ENCODE data around the gene ADARB1.

Gene ADARB1

DNA sequence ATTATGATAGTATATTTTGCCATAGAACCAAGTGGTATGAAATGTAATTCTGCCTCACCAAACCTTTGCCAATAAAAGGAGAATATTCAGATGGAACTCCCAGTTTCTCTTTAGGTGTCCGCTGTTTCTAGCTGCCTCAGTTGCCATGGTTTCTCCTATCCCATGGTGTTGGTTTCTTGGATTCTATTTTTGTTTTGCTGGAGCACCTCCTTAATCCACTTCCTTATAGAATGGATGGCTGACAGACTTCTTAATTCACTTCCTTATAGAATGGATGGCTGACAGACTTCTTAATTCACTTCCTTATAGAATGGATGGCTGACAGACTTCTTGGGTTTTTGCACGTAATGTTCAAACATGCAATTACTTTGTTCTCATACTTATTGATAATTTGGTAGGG, 43.7 kb downstream of the ADARB1 start:
- Histone ChIP-seq H3K9me3 (ENCODE audit: low read length) (no peaks in the 10 kb centered on the region), H3K27me3 (ENCODE audit: insufficient read depth, low read length) (no peaks in the 10 kb centered on the region), H3K36me3 (ENCODE audit: insufficient read depth, low read length) (no peaks in the 10 kb centered on the region), H2AFZ (ENCODE audit: low read depth, low read length) (no peak overlapping the region), H3K4me1 (ENCODE audit: insufficient read depth, low read length) (no peaks in the 10 kb centered on the region), H3K4me3 (ENCODE audit: low read length) (no peak overlapping the region)

DNA sequence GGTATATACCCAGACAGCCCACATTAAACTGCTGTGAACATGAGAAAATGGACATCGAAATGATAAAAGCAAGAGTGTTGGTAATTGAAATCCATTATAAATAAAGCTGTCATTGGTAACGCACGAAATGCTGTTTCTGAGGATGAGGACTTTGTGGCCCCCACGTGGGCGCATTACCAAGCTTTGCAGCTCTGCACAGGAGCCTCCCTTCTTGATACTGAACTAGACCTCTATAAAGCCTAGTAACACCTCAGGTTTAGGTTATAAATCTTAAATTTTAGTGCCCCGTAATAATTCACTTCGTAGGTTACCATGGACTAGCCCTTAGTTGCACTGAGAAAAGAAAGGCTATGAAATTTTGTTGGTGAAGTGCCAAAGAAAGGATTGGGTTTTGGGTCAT, 45.4 kb downstream of the ADARB1 start:
- no peaks in the 10 kb centered on the region for H3K4me1 ChIP-seq (ENCODE audit: insufficient read depth, low read length)
- no peaks in the 10 kb centered on the region for H3K9me3 ChIP-seq (ENCODE audit: low read length)
- H3K27me3 ChIP-seq (ENCODE audit: insufficient read depth, low read length) = no peaks in the 10 kb centered on the region
- H2AFZ ChIP-seq (ENCODE audit: low read depth, low read length) = no peak overlapping the region
- H3K4me3 ChIP-seq (ENCODE audit: low read length) = no peak overlapping the region
- no peaks in the 10 kb centered on the region for H3K36me3 ChIP-seq (ENCODE audit: insufficient read depth, low read length)

DNA sequence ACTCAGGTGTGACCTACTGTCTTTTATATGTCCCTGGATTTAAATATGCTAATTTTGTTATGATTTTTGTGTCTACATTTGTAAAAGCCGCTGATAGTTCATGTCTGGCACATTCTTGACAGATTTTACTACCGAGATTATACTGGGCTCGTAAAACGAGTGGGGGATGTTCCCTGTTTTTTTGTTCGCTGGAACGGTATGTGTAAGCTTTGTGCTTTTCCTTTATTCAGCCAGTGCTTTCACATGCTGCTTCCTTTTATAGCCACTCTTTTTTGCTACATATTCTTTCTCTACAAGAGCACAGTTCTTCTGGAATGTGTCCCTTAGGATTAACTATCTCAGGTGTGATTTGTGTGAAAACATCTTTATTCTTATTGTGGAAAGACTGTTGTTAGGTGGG, 46.6 kb downstream of the ADARB1 start:
- no peaks in the 10 kb centered on the region for H3K27me3 ChIP-seq (ENCODE audit: insufficient read depth, low read length)
- no peaks in the 10 kb centered on the region for H3K36me3 ChIP-seq (ENCODE audit: insufficient read depth, low read length)
- no peaks in the 10 kb centered on the region for H3K4me1 ChIP-seq (ENCODE audit: insufficient read depth, low read length)
- H3K9me3 ChIP-seq (ENCODE audit: low read length) = no peaks in the 10 kb centered on the region
- H2AFZ ChIP-seq (ENCODE audit: low read depth, low read length) = no peak overlapping the region
- no peak overlapping the region for H3K4me3 ChIP-seq (ENCODE audit: low read length)

DNA sequence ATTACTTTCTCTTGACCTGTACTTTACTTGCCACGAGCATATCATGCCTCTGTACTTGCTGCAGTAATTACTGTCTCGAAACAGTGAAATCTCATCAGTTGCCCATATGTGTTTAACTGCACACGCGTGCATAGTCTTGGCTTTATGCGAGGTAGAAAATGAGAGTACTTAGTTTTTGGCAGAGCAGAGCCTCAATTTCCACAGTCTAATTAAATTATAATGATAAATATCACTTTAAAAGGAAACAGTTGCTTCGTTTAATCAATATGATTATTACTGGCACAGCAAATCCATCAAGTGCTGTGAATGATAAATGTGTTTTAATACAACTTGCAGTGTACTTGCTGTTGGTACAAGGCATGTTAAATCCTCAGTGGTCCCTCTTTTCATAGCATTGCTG, 47.6 kb downstream of the ADARB1 start:
- no peaks in the 10 kb centered on the region for H3K27me3 ChIP-seq (ENCODE audit: insufficient read depth, low read length)
- no peaks in the 10 kb centered on the region for H3K36me3 ChIP-seq (ENCODE audit: insufficient read depth, low read length)
- H3K4me3 ChIP-seq (ENCODE audit: low read length) = no peak overlapping the region
- H3K9me3 ChIP-seq (ENCODE audit: low read length) = no peaks in the 10 kb centered on the region
- no peaks in the 10 kb centered on the region for H3K4me1 ChIP-seq (ENCODE audit: insufficient read depth, low read length)
- H2AFZ ChIP-seq (ENCODE audit: low read depth, low read length) = no peak overlapping the region

DNA sequence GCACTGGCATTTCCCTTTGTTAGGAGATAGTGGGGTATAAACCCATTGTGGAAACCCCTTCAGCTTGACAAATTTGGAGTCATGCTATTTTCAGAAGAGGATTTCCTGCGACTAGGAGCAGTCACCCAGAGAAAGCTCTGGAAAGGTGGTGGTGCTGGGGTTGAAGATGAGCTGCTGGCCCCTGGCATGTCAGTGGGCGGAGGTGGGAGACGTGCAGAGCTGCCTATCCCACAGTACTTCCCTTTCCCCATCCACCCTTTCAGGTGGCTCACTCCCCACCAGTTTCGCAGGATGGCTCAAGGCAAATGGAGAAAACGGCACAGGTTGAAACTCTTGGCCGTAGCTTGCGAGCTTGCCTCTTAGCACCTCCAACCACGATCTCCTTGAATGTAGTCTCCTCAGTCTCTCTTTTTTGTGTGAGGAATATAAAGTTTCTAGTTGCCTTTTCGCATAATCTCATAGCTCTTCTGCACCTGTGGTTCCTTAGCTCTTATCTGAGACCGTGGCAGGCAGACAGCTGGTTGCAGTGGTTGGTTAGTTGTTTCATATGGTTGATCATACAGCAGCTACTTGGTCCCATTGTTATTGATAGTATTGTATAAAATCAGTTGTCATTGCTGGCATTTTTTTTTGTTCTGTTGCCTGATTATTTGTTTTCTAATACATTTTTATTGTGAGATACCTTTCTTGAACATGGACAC, 48.2 kb downstream of the ADARB1 start:
- H3K27me3 ChIP-seq (ENCODE audit: insufficient read depth, low read length) = no peaks in the 10 kb centered on the region
- no peak overlapping the region for H2AFZ ChIP-seq (ENCODE audit: low read depth, low read length)
- no peaks in the 10 kb centered on the region for H3K4me1 ChIP-seq (ENCODE audit: insufficient read depth, low read length)
- H3K9me3 ChIP-seq (ENCODE audit: low read length) = no peaks in the 10 kb centered on the region
- H3K36me3 ChIP-seq (ENCODE audit: insufficient read depth, low read length) = no peaks in the 10 kb centered on the region
- no peak overlapping the region for H3K4me3 ChIP-seq (ENCODE audit: low read length)

DNA sequence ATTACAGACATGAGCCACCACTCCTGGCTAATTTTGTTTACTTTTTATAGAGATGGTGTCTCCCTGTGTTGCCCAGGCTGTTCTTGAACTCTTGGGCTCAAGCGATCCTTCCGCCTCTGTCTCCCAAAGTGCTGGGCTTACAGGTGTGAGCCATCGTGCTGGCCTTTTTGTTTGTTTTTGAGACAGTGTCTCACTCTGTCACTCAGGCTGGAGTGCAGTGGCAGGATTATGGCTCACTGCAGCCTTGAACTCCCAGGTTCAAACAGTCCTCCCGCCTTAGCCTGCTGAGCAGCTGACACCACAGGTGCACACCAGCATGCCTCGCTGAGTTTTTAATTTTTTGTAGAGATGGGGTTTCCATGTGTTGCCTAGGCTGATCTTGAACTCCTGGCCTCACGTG, 49.1 kb downstream of the ADARB1 start:
- Histone ChIP-seq H3K36me3 (ENCODE audit: insufficient read depth, low read length) (no peaks in the 10 kb centered on the region), H3K4me3 (ENCODE audit: low read length) (no peak overlapping the region), H3K9me3 (ENCODE audit: low read length) (no peaks in the 10 kb centered on the region), H3K4me1 (ENCODE audit: insufficient read depth, low read length) (no peaks in the 10 kb centered on the region), H3K27me3 (ENCODE audit: insufficient read depth, low read length) (no peaks in the 10 kb centered on the region), H2AFZ (ENCODE audit: low read depth, low read length) (no peak overlapping the region)

DNA sequence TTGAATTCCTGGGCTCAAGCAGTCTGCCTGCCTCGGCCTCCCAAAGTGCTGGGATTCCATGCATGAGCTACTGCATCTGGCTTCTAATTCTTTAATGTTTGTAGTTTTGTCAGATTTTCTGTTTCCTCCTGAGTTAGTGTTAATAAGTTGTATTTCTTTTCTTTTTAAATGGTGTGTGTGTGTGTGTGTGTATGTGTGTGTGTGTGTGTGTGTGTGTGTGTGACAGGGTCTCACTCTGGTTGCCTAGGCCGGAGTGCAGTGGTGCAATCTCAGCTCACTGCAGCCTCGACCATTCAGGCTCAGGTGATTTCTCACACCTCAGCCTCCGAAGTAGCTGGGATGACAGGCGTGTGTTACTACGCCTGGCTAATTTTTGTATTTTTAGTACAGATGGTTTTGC, 50.2 kb downstream of the ADARB1 start:
- no peaks in the 10 kb centered on the region for H3K9me3 ChIP-seq (ENCODE audit: low read length)
- H2AFZ ChIP-seq (ENCODE audit: low read depth, low read length) = no peak overlapping the region
- no peak overlapping the region for H3K4me3 ChIP-seq (ENCODE audit: low read length)
- no peaks in the 10 kb centered on the region for H3K36me3 ChIP-seq (ENCODE audit: insufficient read depth, low read length)
- no peaks in the 10 kb centered on the region for H3K4me1 ChIP-seq (ENCODE audit: insufficient read depth, low read length)
- no peaks in the 10 kb centered on the region for H3K27me3 ChIP-seq (ENCODE audit: insufficient read depth, low read length)

DNA sequence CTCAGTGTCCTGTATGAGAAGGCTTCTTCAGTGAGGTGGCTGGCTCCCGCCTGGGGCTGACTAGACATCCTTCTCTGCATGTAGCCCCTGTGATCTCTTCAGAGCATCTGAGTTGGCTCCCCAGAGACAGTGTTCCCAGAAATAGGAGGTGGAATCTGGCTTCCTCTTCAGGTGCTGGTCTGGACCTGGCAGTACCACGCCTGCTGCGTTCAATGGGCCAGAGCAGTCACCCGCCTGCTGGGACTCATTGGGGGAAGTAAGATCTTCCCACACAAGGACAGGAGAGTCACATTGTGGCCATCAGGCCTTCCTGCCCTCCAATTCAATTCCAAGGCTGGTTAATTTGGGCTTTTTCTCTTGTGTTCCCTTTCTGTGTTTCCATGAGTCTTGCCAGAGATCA, 51.0 kb downstream of the ADARB1 start:
- Histone ChIP-seq H3K4me3 (ENCODE audit: low read length) (no peak overlapping the region), H3K27me3 (ENCODE audit: insufficient read depth, low read length) (no peaks in the 10 kb centered on the region), H3K9me3 (ENCODE audit: low read length) (no peaks in the 10 kb centered on the region), H2AFZ (ENCODE audit: low read depth, low read length) (no peak overlapping the region), H3K36me3 (ENCODE audit: insufficient read depth, low read length) (no peaks in the 10 kb centered on the region), H3K4me1 (ENCODE audit: insufficient read depth, low read length) (peaks cover 2% of the 10 kb centered on the region)

DNA sequence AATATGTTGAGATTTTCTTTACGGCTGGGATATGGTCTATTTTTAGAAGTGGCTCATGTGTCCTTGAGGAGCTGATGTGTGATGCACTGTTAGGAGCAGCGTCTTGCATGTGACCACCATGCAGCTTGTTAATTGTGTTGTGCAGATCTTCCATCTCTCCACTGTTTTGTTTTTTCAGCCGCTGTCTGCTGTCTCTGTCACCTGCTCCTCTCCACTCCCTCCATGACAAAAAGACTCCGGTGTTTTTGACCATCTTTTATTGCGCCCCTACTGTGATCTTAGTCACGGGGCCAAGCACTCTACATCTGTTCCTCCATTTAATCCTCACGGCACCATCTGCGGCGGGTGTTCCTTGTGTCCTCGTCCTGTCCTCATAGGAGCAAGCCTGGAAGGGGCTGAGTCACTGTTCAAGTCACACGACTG, 51.8 kb downstream of the ADARB1 start:
- Histone ChIP-seq H3K4me1 (ENCODE audit: insufficient read depth, low read length) (peaks cover 7% of the 10 kb centered on the region), H3K4me3 (ENCODE audit: low read length) (no peak overlapping the region), H2AFZ (ENCODE audit: low read depth, low read length) (no peak overlapping the region), H3K9me3 (ENCODE audit: low read length) (no peaks in the 10 kb centered on the region), H3K27me3 (ENCODE audit: insufficient read depth, low read length) (no peaks in the 10 kb centered on the region), H3K36me3 (ENCODE audit: insufficient read depth, low read length) (no peaks in the 10 kb centered on the region)

DNA sequence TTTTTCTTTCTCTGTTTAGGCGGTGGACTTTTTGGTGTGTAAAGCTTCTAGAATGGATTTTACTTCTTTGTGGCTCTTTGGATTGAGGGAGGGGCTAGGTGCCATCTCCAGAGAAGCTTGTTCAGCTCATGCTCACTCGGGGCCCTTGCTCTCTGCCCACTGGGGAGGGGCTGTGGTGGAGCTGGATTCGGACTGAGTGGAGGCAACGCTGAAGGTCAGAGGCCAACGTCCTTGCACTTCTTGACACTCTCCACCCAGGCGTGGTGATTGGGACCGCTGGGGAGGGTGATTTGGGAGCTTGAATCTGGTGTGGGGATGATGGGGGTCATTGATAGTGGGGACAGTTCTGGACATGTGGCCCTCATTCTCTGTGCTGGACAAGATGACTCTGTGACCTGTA, 52.6 kb downstream of the ADARB1 start:
- Histone ChIP-seq H3K9me3 (ENCODE audit: low read length) (no peaks in the 10 kb centered on the region), H2AFZ (ENCODE audit: low read depth, low read length) (no peak overlapping the region), H3K36me3 (ENCODE audit: insufficient read depth, low read length) (no peaks in the 10 kb centered on the region), H3K4me3 (ENCODE audit: low read length) (no peak overlapping the region), H3K4me1 (ENCODE audit: insufficient read depth, low read length) (peaks cover 7% of the 10 kb centered on the region), H3K27me3 (ENCODE audit: insufficient read depth, low read length) (no peaks in the 10 kb centered on the region)

DNA sequence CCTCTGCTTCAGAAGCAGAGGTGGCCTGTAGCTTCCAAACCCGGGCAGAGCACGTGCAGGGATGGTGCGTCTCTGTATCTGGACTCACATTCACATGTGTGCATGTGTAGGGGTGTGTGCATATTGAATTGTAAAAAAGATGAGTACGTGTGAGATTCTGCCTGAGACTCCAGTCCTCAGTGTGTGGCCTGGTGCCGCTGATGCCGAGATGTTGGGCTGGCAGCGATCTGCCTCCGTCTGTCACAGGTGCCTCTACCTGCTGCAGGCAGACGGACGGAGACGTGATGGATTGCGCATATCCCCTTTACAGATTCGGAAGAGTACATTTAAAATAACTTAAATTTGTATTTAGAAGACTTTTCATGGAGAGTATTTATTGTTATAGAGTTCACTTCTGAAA, 53.6 kb downstream of the ADARB1 start:
- Histone ChIP-seq H3K4me1 (ENCODE audit: insufficient read depth, low read length) (peaks cover 7% of the 10 kb centered on the region), H3K9me3 (ENCODE audit: low read length) (no peaks in the 10 kb centered on the region), H3K4me3 (ENCODE audit: low read length) (no peak overlapping the region), H3K36me3 (ENCODE audit: insufficient read depth, low read length) (no peaks in the 10 kb centered on the region), H2AFZ (ENCODE audit: low read depth, low read length) (no peak overlapping the region), H3K27me3 (ENCODE audit: insufficient read depth, low read length) (no peaks in the 10 kb centered on the region)

DNA sequence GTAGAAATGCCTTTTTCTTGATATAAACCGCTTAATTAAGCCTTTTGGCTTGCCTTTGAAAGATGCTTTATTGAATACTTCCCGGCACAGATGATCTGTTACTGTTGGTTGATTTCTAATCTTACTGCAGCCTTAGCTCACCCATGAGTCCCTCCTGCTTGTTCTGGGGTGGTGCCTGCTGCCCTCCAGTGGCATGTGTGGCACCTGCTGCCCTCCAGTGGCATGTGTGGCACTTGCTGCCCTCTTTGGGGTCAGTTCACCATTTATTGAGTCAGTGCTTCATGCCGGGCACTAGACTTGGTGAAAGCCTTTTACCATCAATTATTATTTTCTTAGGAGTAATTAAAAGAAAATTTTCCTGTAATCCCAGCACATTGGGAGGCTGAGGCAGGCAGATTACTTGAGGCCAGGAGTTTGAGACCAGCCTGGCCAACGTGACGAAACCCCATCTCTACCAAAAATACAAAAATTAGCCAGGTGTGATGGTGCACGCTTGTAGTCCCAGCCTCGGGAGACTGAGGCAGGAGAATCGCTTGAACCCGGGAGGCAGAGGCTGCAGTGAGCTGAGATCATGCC, 54.3 kb downstream of the ADARB1 start:
- peaks cover 7% of the 10 kb centered on the region for H3K4me1 ChIP-seq (ENCODE audit: insufficient read depth, low read length)
- H3K27me3 ChIP-seq (ENCODE audit: insufficient read depth, low read length) = no peaks in the 10 kb centered on the region
- H3K9me3 ChIP-seq (ENCODE audit: low read length) = no peaks in the 10 kb centered on the region
- no peak overlapping the region for H3K4me3 ChIP-seq (ENCODE audit: low read length)
- no peaks in the 10 kb centered on the region for H3K36me3 ChIP-seq (ENCODE audit: insufficient read depth, low read length)
- no peak overlapping the region for H2AFZ ChIP-seq (ENCODE audit: low read depth, low read length)

DNA sequence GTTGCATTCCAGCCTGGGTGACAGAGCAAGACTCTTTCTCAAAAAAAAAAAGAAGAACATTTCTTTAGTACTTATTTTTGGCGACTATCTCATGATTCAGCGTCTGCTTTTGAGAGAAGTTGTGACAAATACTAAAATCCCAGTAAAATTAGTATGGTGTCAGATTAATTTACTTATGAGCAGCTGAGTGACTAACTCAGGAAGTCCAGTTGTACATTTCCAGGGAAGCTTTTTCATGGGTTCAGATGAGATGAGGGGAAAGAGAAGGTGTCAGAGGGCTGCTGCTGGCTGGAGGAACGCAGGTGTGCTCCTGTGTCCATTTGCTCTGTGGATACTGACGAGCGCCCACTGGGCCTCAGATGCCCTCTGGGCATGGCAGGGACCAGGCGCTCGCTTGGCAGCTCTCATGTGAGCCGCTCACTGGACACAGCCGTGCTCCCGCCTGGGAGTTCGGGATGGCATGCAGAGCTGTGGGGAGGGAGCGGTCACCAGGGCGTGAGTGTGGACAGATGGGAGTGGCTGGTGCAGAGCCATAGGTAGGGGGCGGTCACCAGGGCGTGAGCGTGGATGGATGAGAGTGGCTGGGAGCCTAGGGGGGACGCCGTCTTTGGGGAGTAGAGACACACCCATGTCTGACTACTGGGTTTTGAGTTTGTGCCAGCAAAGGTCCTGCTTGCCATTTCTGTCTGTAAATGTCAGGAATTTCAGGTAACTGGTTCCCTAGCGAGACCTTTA, 55.0 kb downstream of the ADARB1 start:
- Histone ChIP-seq H3K4me1 (ENCODE audit: insufficient read depth, low read length) (peaks cover 7% of the 10 kb centered on the region), H3K4me3 (ENCODE audit: low read length) (no peak overlapping the region), H3K27me3 (ENCODE audit: insufficient read depth, low read length) (no peaks in the 10 kb centered on the region), H3K36me3 (ENCODE audit: insufficient read depth, low read length) (no peaks in the 10 kb centered on the region), H3K9me3 (ENCODE audit: low read length) (no peaks in the 10 kb centered on the region), H2AFZ (ENCODE audit: low read depth, low read length) (no peak overlapping the region)
